ENCODE measurements around the gene PLCXD1.
"Not testable (repeated sequence)": the region's sequence is repeated elsewhere in the genome, so short reads cannot be mapped to it uniquely, and the experiment has no call there.

The PLCXD1 gene

GRCh38 chrX:320126-320783 is 39.1 kb downstream of the PLCXD1 start:
- TF ChIP-seq CTBP1 (IDR thresholded peaks at IDR 0.05; ENCODE audit: borderline replicate concordance): no peak
- 0 out of 2 replicates have a peak, but pooled peaks have one; percentile 4 for TF ChIP-seq PKNOX1 (IDR thresholded peaks at IDR 0.05)
- ChIA-PET CTCF (no interaction called here), POLR2A (no interaction called here)
- DNase-seq (ENCODE audit: extremely low spot score): no peak

- DNase-seq (ENCODE audit: extremely low spot score): peak; percentile 28
- ChIA-PET POLR2A (no interaction called here), CTCF (no interaction called here)
- no peak for TF ChIP-seq ELF4 (IDR thresholded peaks at IDR 0.05)
- no peak for TF ChIP-seq FOXA1 (IDR thresholded peaks at IDR 0.05)
Observed at GRCh38 chrX:323721-324628, 42.8 kb downstream of the PLCXD1 start.

- DNase-seq (ENCODE audit: extremely low spot score); CTCF ChIA-PET; POLR2A ChIA-PET: not testable (repeated sequence)
Observed at GRCh38 chrX:324664-325063, 43.5 kb downstream of the PLCXD1 start.

- POLR2A ChIA-PET: no interaction called here
- no peak for DNase-seq (ENCODE audit: extremely low spot score)
- CTCF ChIA-PET: no interaction called here
- TF ChIP-seq L3MBTL2 (conservative IDR thresholded peaks at IDR 0.05): no peak
- no peak for TF ChIP-seq SUZ12 (IDR thresholded peaks at IDR 0.05)
- TF ChIP-seq SP1 (IDR thresholded peaks at IDR 0.05): no peak
- TF ChIP-seq ELF4 (IDR thresholded peaks at IDR 0.05): no peak
- TF ChIP-seq FOXK2 (IDR thresholded peaks at IDR 0.05): no peak
- no peak for TF ChIP-seq HDGF (IDR thresholded peaks at IDR 0.05; ENCODE audit: borderline replicate concordance)
- no peak for TF ChIP-seq ZNF384 (IDR thresholded peaks at IDR 0.05)
- TF ChIP-seq BHLHE40 (IDR thresholded peaks at IDR 0.05; ENCODE audit: borderline replicate concordance): no peak
- TF ChIP-seq TARDBP (IDR thresholded peaks at IDR 0.05): no peak
- no peak for TF ChIP-seq FOXA1 (IDR thresholded peaks at IDR 0.05)
- no peak for TF ChIP-seq ARNT (IDR thresholded peaks at IDR 0.05)
- no peak for TF ChIP-seq CTBP1 (IDR thresholded peaks at IDR 0.05; ENCODE audit: borderline replicate concordance)
- no peak for TF ChIP-seq LEF1 (IDR thresholded peaks at IDR 0.05; ENCODE audit: borderline replicate concordance)
- no peak for TF ChIP-seq NFRKB (IDR thresholded peaks at IDR 0.05)
- no peak for TF ChIP-seq FOXM1 (IDR thresholded peaks at IDR 0.05; ENCODE audit: borderline replicate concordance)
- no peak for TF ChIP-seq PKNOX1 (IDR thresholded peaks at IDR 0.05)
Observed at GRCh38 chrX:327660-328126, 46.5 kb downstream of the PLCXD1 start.

GRCh38 chrX:329291-329910 is 48.2 kb downstream of the PLCXD1 start:
- TF ChIP-seq SP1 (IDR thresholded peaks at IDR 0.05) (no peak), BHLHE40 (IDR thresholded peaks at IDR 0.05; ENCODE audit: borderline replicate concordance) (no peak), ZNF384 (IDR thresholded peaks at IDR 0.05) (no peak), ARNT (IDR thresholded peaks at IDR 0.05) (no peak), FOXM1 (IDR thresholded peaks at IDR 0.05; ENCODE audit: borderline replicate concordance) (no peak), LEF1 (IDR thresholded peaks at IDR 0.05; ENCODE audit: borderline replicate concordance) (no peak), TARDBP (IDR thresholded peaks at IDR 0.05) (no peak), SUZ12 (IDR thresholded peaks at IDR 0.05) (no peak), HDGF (IDR thresholded peaks at IDR 0.05; ENCODE audit: borderline replicate concordance) (no peak), L3MBTL2 (conservative IDR thresholded peaks at IDR 0.05) (no peak), FOXK2 (IDR thresholded peaks at IDR 0.05) (no peak)
- CTCF ChIA-PET: no interaction called here
- POLR2A ChIA-PET: no interaction called here
- DNase-seq (ENCODE audit: extremely low spot score): no peak

- POLR2A ChIA-PET; CTCF ChIA-PET; DNase-seq (ENCODE audit: extremely low spot score): not testable (repeated sequence)
Observed at GRCh38 chrX:330141-330725, 49.1 kb downstream of the PLCXD1 start.

- DNase-seq (ENCODE audit: extremely low spot score): no peak
- TF ChIP-seq L3MBTL2 (conservative IDR thresholded peaks at IDR 0.05) (no peak), NFRKB (IDR thresholded peaks at IDR 0.05) (no peak), SUZ12 (IDR thresholded peaks at IDR 0.05) (no peak), BHLHE40 (IDR thresholded peaks at IDR 0.05; ENCODE audit: borderline replicate concordance) (no peak), SP1 (IDR thresholded peaks at IDR 0.05) (no peak), TARDBP (IDR thresholded peaks at IDR 0.05) (no peak), ARNT (IDR thresholded peaks at IDR 0.05) (no peak), CTBP1 (IDR thresholded peaks at IDR 0.05; ENCODE audit: borderline replicate concordance) (no peak), FOXK2 (IDR thresholded peaks at IDR 0.05) (no peak), FOXA1 (IDR thresholded peaks at IDR 0.05) (no peak), ZNF384 (IDR thresholded peaks at IDR 0.05) (no peak), ELF4 (IDR thresholded peaks at IDR 0.05) (no peak), PKNOX1 (IDR thresholded peaks at IDR 0.05) (no peak), FOXM1 (IDR thresholded peaks at IDR 0.05; ENCODE audit: borderline replicate concordance) (no peak)
- ChIA-PET POLR2A (no interaction called here), CTCF (no interaction called here)
Observed at GRCh38 chrX:330726-331150, 49.6 kb downstream of the PLCXD1 start.
